BLaER1 (cell line): ENCODE results near the gene REEP6.
A peak's percentile ranks its signal among the peaks of the same experiment; 100 is the strongest.

Source experiments
- H3K27ac ChIP-seq: shearing (Covaris generic); formaldehyde crosslinking; 2 replicates; pipeline ENCODE4 v1.8.1; 2022
- H3K27me3 ChIP-seq: shearing (Covaris generic); formaldehyde crosslinking; 2 replicates; pipeline ENCODE4 v1.8.1; 2022
- H3K36me3 ChIP-seq: shearing (Covaris generic); formaldehyde crosslinking; 2 replicates; pipeline ENCODE4 v1.8.1; 2022
- H3K4me1 ChIP-seq: shearing (Covaris generic); formaldehyde crosslinking; 2 replicates; pipeline ENCODE4 v1.8.1; 2022
- H3K4me2 ChIP-seq: shearing (Covaris generic); formaldehyde crosslinking; 2 replicates; pipeline ENCODE4 v1.8.1; 2022
- H3K4me3 ChIP-seq: shearing (Covaris generic); formaldehyde crosslinking; 2 replicates; pipeline ENCODE4 v1.8.1; 2022
- H3K9ac ChIP-seq: shearing (Covaris generic); formaldehyde crosslinking; 2 replicates; pipeline ENCODE4 v1.8.1; 2022
- H3K9me3 ChIP-seq: shearing (Covaris generic); formaldehyde crosslinking; 2 replicates; pipeline ENCODE4 v1.8.1; 2022
- H4K20me1 ChIP-seq: shearing (Covaris generic); formaldehyde crosslinking; 2 replicates; pipeline ENCODE4 v1.8.1; 2022
- Cebpa-rat ChIP-seq: shearing (Covaris generic); IDR thresholded peaks from 2 replicates; pipeline ENCODE4 v1.8.1; 2022

The REEP6 gene

GRCh38 chr19:1490311-1491113, 469 bp upstream of the REEP6 start, which contains the start of gene PCSK4:
TSS of gene PCSK4 (minus strand) at chr19:1490350. CDS start at chr19:1490346, 4 bp downstream.
- H3K9ac ChIP-seq = peak within 1 kb of the TSS; percentile 75
- H4K20me1 ChIP-seq = peaks cover 12% of the 10 kb centered on the region
- peak within 1 kb of the TSS; percentile 88 for H3K27ac ChIP-seq
- no peaks in the 10 kb centered on the region for H3K9me3 ChIP-seq
- H3K4me1 ChIP-seq = peaks cover 33% of the 10 kb centered on the region
- 0 out of 2 replicates have a peak, but pooled peaks cover 5% of the 10 kb centered on the region for H3K36me3 ChIP-seq
- H3K27me3 ChIP-seq = peaks cover 3% of the 10 kb centered on the region; the same call in 1 of the 2 replicates
- H3K4me2 ChIP-seq = peak within 1 kb of the TSS; percentile 97
- TF ChIP-seq Cebpa-rat = peak; percentile 88
- H3K4me3 ChIP-seq = peak within 1 kb of the TSS; percentile 72

GRCh38 chr19:1491849-1492170, 829 bp downstream of the REEP6 start:
- no peak overlapping the region for H3K27ac ChIP-seq
- H3K9ac ChIP-seq = no peak overlapping the region
- peak overlapping the region; percentile 96 for H3K4me2 ChIP-seq

DNA sequence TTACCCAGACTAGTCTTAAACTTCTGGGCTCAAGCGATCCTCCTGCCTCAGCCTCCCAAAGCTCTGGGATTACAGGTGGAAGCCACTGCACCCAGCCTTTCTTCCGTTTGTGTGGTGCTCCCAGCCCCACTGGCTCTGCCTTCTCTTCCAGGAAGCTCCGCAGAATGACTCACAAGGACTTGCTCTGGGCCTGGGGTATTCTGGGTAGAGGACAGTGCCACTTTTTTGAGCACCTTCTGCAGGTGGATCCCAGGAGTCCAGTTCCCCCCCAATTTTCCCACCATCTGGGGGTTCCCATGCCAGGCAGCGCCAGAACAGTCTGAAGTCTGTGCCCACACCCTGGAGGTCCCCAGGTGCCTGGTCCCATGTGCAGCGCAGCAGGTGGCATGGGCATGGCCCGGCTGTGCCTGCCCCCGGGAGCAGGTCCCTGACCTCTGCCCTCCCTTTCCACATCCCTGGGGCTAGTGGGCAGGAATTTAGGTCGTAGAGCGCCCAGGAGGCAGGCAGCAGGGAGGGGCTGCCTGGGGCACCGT, 1.6 kb downstream of the REEP6 start:
- TF ChIP-seq Cebpa-rat = no peak
- Histone ChIP-seq H3K36me3 (no peaks in the 10 kb centered on the region), H3K4me2 (no peak overlapping the region), H3K9ac (no peak overlapping the region), H3K4me1 (peaks cover 49% of the 10 kb centered on the region), H3K4me3 (no peak overlapping the region), H4K20me1 (peaks cover 14% of the 10 kb centered on the region), H3K9me3 (no peaks in the 10 kb centered on the region), H3K27ac (no peak overlapping the region), H3K27me3 (peaks cover 3% of the 10 kb centered on the region; the same call in 1 of the 2 replicates)

More at GRCh38 chr19:1491849-1492170, 829 bp downstream of the REEP6 start:
- Histone ChIP-seq H3K4me3 (peak overlapping the region; percentile 65), H3K9me3 (no peaks in the 10 kb centered on the region), H3K27me3 (peaks cover 3% of the 10 kb centered on the region; the same call in 1 of the 2 replicates), H3K4me1 (peaks cover 42% of the 10 kb centered on the region), H3K36me3 (0 out of 2 replicates have a peak, but pooled peaks cover 2% of the 10 kb centered on the region), H4K20me1 (peaks cover 14% of the 10 kb centered on the region)
- TF ChIP-seq Cebpa-rat = no peak

- H3K27me3 ChIP-seq = peaks cover 3% of the 10 kb centered on the region; the same call in 1 of the 2 replicates
- no peak overlapping the region for H3K27ac ChIP-seq
- H3K4me3 ChIP-seq = no peak overlapping the region
- H3K9me3 ChIP-seq = no peaks in the 10 kb centered on the region
- no peak overlapping the region for H3K9ac ChIP-seq
- no peak for TF ChIP-seq Cebpa-rat
- H3K36me3 ChIP-seq = no peaks in the 10 kb centered on the region
- H3K4me1 ChIP-seq = peaks cover 44% of the 10 kb centered on the region
- peaks cover 14% of the 10 kb centered on the region for H4K20me1 ChIP-seq
- no peak overlapping the region for H3K4me2 ChIP-seq
Measured at GRCh38 chr19:1494115-1494815, 3.3 kb downstream of the REEP6 start.

DNA sequence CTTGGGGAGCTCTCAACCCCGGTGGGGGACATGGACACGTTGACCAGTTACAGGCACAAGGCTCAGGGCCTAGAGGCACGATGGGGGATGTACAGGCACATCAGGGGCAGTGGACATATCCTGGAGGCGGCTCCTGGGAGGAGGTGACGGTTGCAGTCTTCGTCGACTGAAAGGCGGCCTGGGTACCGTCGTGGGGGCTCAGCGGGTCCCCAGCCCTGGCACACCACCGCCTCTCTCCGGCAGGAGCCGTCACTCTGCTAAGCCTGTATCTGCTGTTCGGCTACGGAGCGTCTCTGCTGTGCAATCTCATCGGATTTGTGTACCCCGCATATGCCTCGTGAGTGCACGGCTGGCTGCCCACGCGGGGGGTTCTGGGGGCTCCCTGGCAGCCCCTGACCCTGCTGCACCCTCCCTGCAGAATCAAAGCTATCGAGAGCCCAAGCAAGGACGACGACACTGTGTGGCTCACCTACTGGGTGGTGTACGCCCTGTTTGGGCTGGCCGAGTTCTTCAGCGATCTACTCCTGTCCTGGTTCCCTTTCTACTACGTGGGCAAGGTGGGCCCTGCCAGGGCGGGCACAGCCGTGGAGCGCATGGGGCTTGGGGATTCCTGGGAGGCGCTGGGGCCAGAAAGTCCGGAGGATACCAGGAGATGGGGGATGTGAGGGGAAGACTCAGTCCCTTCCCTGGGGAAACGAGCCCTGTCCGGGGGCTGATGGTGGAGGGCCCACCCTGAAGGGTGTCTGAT, 4.2 kb downstream of the REEP6 start:
- no peak overlapping the region for H3K27ac ChIP-seq
- no peaks in the 10 kb centered on the region for H3K36me3 ChIP-seq
- no peak overlapping the region for H3K4me3 ChIP-seq
- TF ChIP-seq Cebpa-rat = no peak
- no peak overlapping the region for H3K4me2 ChIP-seq
- H3K27me3 ChIP-seq = peaks cover 3% of the 10 kb centered on the region; the same call in 1 of the 2 replicates
- no peak overlapping the region for H3K9ac ChIP-seq
- H4K20me1 ChIP-seq = peaks cover 14% of the 10 kb centered on the region
- peaks cover 36% of the 10 kb centered on the region for H3K4me1 ChIP-seq
- H3K9me3 ChIP-seq = peaks cover 6% of the 10 kb centered on the region; the same call in 1 of the 2 replicates

DNA sequence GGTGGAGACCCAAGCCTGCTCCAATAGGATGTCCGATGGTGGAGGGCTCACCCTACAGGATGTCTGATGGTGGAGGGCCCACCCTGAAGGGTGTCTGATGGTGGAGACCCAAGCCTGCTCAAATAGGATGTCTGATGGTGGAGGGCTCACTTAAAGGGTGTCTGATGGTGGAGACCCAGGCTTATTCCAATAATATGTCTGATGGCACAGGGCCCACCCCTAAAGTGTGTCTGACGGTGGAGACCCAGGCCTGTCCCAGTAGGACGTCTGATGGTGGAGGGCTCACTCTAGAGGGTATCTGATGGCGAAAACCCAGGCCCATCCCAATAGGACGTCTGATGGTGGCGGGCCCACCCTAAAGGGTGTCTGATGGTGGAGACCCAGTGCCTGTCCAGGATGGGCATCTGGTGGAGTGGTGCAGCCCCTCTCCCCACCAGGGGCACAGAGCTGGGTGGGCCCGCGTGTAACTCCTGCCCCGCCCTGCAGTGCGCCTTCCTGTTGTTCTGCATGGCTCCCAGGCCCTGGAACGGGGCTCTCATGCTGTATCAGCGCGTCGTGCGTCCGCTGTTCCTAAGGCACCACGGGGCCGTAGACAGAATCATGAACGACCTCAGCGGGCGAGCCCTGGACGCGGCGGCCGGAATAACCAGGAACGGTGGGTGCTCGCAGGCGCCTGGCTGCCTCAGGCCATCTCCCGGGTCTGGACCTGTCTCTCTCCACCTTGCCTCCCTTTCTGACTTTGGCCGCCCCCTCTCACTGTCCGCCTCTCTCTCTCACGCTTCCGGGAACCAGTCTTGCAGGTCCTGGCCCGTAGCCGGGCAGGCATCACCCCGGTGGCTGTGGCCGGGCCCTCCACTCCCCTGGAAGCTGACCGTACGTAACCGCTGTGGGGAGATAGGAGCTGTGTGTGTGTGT, 5.1 kb downstream of the REEP6 start:
- H4K20me1 ChIP-seq = peaks cover 14% of the 10 kb centered on the region
- H3K9me3 ChIP-seq = peaks cover 7% of the 10 kb centered on the region; the same call in 1 of the 2 replicates
- no peak overlapping the region for H3K4me3 ChIP-seq
- H3K27ac ChIP-seq = no peak overlapping the region
- H3K4me1 ChIP-seq = peaks cover 38% of the 10 kb centered on the region
- H3K4me2 ChIP-seq = no peak overlapping the region
- H3K36me3 ChIP-seq = no peaks in the 10 kb centered on the region
- H3K27me3 ChIP-seq = peaks cover 3% of the 10 kb centered on the region; the same call in 1 of the 2 replicates
- no peak for TF ChIP-seq Cebpa-rat
- no peak overlapping the region for H3K9ac ChIP-seq

GRCh38 chr19:1496714-1497577, 6.0 kb downstream of the REEP6 start:
- no peak overlapping the region; the same call in 1 of the 2 replicates for H3K4me3 ChIP-seq
- H3K36me3 ChIP-seq = no peaks in the 10 kb centered on the region
- peak overlapping the region; percentile 18; the same call in 1 of the 2 replicates for H3K9ac ChIP-seq
- peak overlapping the region; percentile 29; the same call in 1 of the 2 replicates for H3K27ac ChIP-seq
- no peak for TF ChIP-seq Cebpa-rat
- no peaks in the 10 kb centered on the region for H3K27me3 ChIP-seq
- H3K4me1 ChIP-seq = peaks cover 34% of the 10 kb centered on the region
- H3K9me3 ChIP-seq = peaks cover 7% of the 10 kb centered on the region; the same call in 1 of the 2 replicates
- H3K4me2 ChIP-seq = peak overlapping the region; percentile 81
- H4K20me1 ChIP-seq = peaks cover 8% of the 10 kb centered on the region; the same call in 1 of the 2 replicates
